CD4-positive, alpha-beta T cell (primary cell): ENCODE measurements around the gene ZBTB7A. TPM values are rescaled to one million over a fixed set of nuclear protein-coding genes. Genes with fewer than 3 reads are reported as not detected.

Experiments
- ATAC-seq: fragments of 200-7000 bp; cut with Tn5 transposase; one replicate; pipeline ENCODE4 v1.10.0; 2022; ENCODE audit warnings: mild to moderate bottlenecking; ENCODE audit not compliant: poor library complexity
- CTCF ChIA-PET: fragments of 350-600 bp; sonication (Branson Sonifier 250); formaldehyde crosslinking; loops from one replicate; lab custom pipeline; 2021; ENCODE audit warnings: antibody characterized with exemption, inconsistent platforms; lab: Charles Lee
- POLR2A ChIA-PET: fragments of 350-600 bp; sonication (Branson Sonifier 250); formaldehyde crosslinking; loops from one replicate; lab custom pipeline; 2021; ENCODE audit warnings: antibody characterized with exemption, inconsistent platforms; lab: Charles Lee
- DNase-seq, 14 experiments: peaks; one replicate each; pipeline ENCODE4 v3.0.0-alpha.2; 2013 to 2020; ENCODE audit warnings: mixed read lengths in 2 of 14
- H3K27ac ChIP-seq, 2 donors: one replicate each; pipeline versions ENCODE4 v1.5.1 to v1.7.0; 2013; ENCODE audit warnings: low read length in 2 of 2, low read depth in 1 of 2, mild to moderate bottlenecking in 1 of 2
- H3K27me3 ChIP-seq, 2 experiments: 1 replicate in 1 of 2; 2 replicates in 1 of 2; pipeline versions ENCODE4 v1.6.1 to v1.7.0; 2013; ENCODE audit warnings: low read length in 2 of 2, control low read depth in 1 of 2, mild to moderate bottlenecking in 1 of 2, moderate library complexity in 1 of 2; ENCODE audit not compliant: insufficient read depth in 2 of 2, control insufficient read depth in 1 of 2
- H3K36me3 ChIP-seq: one replicate; pipeline ENCODE4 v1.6.1; 2013; ENCODE audit warnings: low read length, control low read depth; ENCODE audit not compliant: insufficient read depth
- H3K4me1 ChIP-seq: one replicate; pipeline ENCODE4 v1.6.1; 2013; ENCODE audit warnings: low read length, control low read depth; ENCODE audit not compliant: insufficient read depth
- H3K4me3 ChIP-seq: one replicate; pipeline ENCODE4 v1.5.1; 2013; ENCODE audit warnings: mild to moderate bottlenecking, low read length, moderate library complexity
- H3K9me3 ChIP-seq, 2 experiments: 1 replicate in 1 of 2; 2 replicates in 1 of 2; pipeline versions ENCODE4 v1.6.1 to v1.7.0; 2013; ENCODE audit warnings: low read length in 2 of 2, mild to moderate bottlenecking in 2 of 2, control low read depth in 1 of 2, moderate library complexity in 1 of 2; ENCODE audit not compliant: control insufficient read depth in 1 of 2, insufficient read depth in 1 of 2
- H3K27ac Mint-ChIP-seq: one replicate; pipeline ENCODE4 v1.8.0; 2020; ENCODE audit warnings: mixed read lengths
- H3K27me3 Mint-ChIP-seq: one replicate; pipeline ENCODE4 v1.8.0; 2021; ENCODE audit warnings: mixed read lengths
- H3K36me3 Mint-ChIP-seq: one replicate; pipeline ENCODE4 v1.8.0; 2021; ENCODE audit warnings: low read depth, mixed read lengths
- H3K4me1 Mint-ChIP-seq: one replicate; pipeline ENCODE4 v1.8.0; 2021; ENCODE audit warnings: low read depth, mixed read lengths
- H3K4me3 Mint-ChIP-seq: one replicate; pipeline ENCODE4 v1.8.0; 2020; ENCODE audit warnings: mild to moderate bottlenecking, mixed read lengths
- H3K9me3 Mint-ChIP-seq: one replicate; pipeline ENCODE4 v1.8.0; 2020; ENCODE audit warnings: mixed read lengths
- CTCF ChIP-seq: fragments of 200-600 bp; IDR thresholded peaks from one replicate; pipeline ENCODE4 v1.8.0; 2022; ENCODE audit warnings: antibody characterized with exemption, mild to moderate bottlenecking
- intact Hi-C, 2 experiments: fragments of 100-400 bp; cut with DNase I in 1 of 2; cut with micrococcal nuclease in 1 of 2; formaldehyde crosslinking; loops; one replicate each; pipeline versions ENCODE4 v1.15.1 to v1.9.0; 2023 to 2025; cut with DNase I, micrococcal nuclease
- total RNA-seq, 174 experiments: library from RNA in 2 of 174; stranded (reverse) in 2 of 174; gene quantifications; one replicate each; pipeline ENCODE4 v1.2.3 and lab custom pipeline; 2021 to 2026

The ZBTB7A gene
- total RNA-seq, 2 experiments from 2014 or later, result 44.2 to 47.2 TPM

DNA sequence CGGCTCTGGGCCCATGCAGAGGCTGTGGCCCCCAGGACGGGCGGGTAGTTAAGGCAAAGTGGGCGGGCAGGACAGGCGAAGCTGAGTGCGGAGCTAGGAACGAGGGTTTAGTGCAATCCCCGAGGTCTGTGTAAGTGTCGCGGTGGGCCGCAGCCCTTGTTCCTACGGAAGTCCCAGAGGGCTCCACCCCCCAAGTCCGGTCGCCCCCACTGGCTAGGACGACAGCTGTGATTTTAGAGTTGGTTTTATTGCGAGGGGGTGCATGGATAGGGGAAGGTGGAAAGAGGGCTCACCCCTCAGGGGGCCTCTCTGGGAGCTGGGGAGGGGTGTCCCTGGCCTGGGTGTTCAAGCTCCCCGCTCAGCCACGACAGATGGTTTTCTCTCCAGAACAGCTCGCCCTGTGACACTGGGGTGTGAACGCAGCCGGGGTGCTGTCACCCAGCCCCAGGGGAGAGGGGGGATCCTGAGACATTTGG lies 21.7 kb downstream of the ZBTB7A start:
- Mint-ChIP-seq H3K36me3 (peaks cover 36% of the 10 kb centered on the region), H3K4me3 (no peak overlapping the region), H3K27me3 (no peaks in the 10 kb centered on the region), H3K9me3 (no peaks in the 10 kb centered on the region), H3K27ac (peak overlapping the region; percentile 92), H3K4me1 (peaks cover 13% of the 10 kb centered on the region)
- intact Hi-C loops, result no loop called here
- Histone ChIP-seq H3K9me3 (no peaks in the 10 kb centered on the region), H3K27ac (no peak overlapping the region), H3K36me3 (peaks cover 49% of the 10 kb centered on the region), H3K4me1 (peaks cover 20% of the 10 kb centered on the region), H3K4me3 (no peak overlapping the region), H3K27me3 (no peaks in the 10 kb centered on the region)
- ChIA-PET CTCF (interaction anchor here (0.7 kb wide), 1 partner anchor 33 kb away, joined by 5 read pairs; no protein-coding TSS in a partner anchor), POLR2A (interaction anchor here (0.8 kb wide), 1 partner anchor 44 kb away, joined by 3 read pairs; no protein-coding TSS in a partner anchor)
- TF ChIP-seq CTCF, result no peak
- DNase-seq, result no peak
- ATAC-seq, result no peak

DNA sequence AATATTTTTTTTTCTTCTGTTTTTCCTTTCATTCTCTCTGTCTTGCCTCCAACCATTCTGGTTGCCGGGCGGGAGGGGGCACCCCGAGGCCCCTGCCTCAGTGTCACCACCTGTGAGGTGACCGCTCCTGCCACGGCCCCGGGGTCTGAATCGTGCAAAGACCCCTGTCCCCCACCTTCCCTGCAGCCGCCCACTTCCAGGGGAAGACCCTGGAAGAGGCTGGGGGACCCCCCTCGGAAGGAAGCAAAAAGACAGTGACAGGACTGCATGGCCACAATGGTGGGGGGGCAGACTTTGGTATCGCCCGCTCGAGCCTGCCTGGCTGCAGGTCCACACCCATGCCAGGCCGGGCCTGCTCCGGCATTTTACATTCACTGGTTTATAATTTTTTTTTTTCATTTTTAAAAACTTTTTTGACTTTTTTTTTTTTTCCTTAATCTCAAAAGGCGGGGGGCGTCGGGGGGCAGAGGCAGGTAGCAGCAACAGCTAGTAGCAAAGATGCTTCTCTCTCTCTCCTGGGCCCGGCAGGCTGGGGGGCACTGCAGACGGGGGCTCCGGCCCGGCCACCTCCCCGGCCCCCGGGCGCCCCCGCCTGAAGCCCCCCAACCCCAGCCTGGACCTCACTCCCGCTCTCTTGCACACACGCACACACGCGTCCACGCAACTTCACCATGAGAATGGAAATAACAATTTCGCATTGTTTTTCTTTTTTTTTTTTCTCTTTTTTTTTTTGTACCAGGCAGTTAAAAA lies 22.6 kb downstream of the ZBTB7A start:
- ChIA-PET POLR2A (no interaction called here), CTCF (interaction anchor here (0.7 kb wide), 1 partner anchor 32 kb away, joined by 5 read pairs; no protein-coding TSS in a partner anchor)
- intact Hi-C loops, result no loop called here
- no peaks in the 10 kb centered on the region for H3K27me3 ChIP-seq
- Mint-ChIP-seq H3K27me3 (no peaks in the 10 kb centered on the region), H3K27ac (no peak overlapping the region), H3K36me3 (peaks cover 29% of the 10 kb centered on the region), H3K4me3 (no peak overlapping the region), H3K4me1 (peaks cover 7% of the 10 kb centered on the region), H3K9me3 (no peaks in the 10 kb centered on the region)
- ATAC-seq (no peak), DNase-seq (no peak)
- no peaks in the 10 kb centered on the region for H3K9me3 ChIP-seq
- no peak overlapping the region for H3K4me3 ChIP-seq
- TF ChIP-seq CTCF, result no peak
- H3K4me1 ChIP-seq, result peaks cover 15% of the 10 kb centered on the region
- H3K27ac ChIP-seq, result no peak overlapping the region
- H3K36me3 ChIP-seq, result peaks cover 41% of the 10 kb centered on the region

DNA sequence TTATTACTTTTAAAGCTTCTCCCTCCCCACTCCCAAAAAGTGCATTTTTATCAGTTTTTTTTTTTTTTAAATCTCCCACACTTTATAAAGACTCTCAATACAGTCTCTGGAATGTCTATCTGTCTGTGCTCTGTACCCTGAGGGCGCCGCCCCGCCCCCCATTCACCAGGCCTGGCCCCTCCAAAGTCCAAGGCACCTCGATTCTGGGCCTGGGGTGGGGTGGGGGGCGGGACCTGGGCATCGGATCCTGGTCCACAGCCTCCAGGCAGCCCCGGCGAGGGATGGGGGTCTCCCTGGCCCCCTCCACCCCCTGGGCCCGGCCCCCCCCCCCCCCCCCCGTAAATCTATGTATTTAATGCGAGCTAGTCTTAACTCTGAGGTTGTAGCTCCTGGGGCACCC lies 23.3 kb downstream of the ZBTB7A start:
- no peak overlapping the region for H3K4me3 Mint-ChIP-seq
- intact Hi-C loops, result no loop called here

More for the DNA sequence above, 23.3 kb downstream of the ZBTB7A start:
- H3K4me1 ChIP-seq, result peaks cover 14% of the 10 kb centered on the region
- H3K27ac ChIP-seq, result no peak overlapping the region
- H3K4me1 Mint-ChIP-seq, result peaks cover 7% of the 10 kb centered on the region
- no peaks in the 10 kb centered on the region for H3K27me3 Mint-ChIP-seq
- ChIA-PET POLR2A (interaction anchor here (0.5 kb wide), 1 partner anchor 21 kb away, joined by 3 read pairs; no protein-coding TSS in a partner anchor), CTCF (no interaction called here)
- no peaks in the 10 kb centered on the region for H3K27me3 ChIP-seq
- H3K36me3 ChIP-seq, result peaks cover 38% of the 10 kb centered on the region
- no peaks in the 10 kb centered on the region for H3K9me3 ChIP-seq
- TF ChIP-seq CTCF, result no peak
- no peak for ATAC-seq
- no peak for DNase-seq
- no peak overlapping the region for H3K4me3 ChIP-seq
- peaks cover 27% of the 10 kb centered on the region for H3K36me3 Mint-ChIP-seq
- no peak overlapping the region for H3K27ac Mint-ChIP-seq
- no peaks in the 10 kb centered on the region for H3K9me3 Mint-ChIP-seq
